ENCODE results near the gene FAM209B.
"Not testable (repeated sequence)": the region's sequence is repeated elsewhere in the genome, so short reads cannot be mapped to it uniquely, and the experiment has no call there.

Gene FAM209B

GRCh38 chr20:56532946-56533345, at the start of gene FAM209B:
Gene FAM209B, plus strand, starts transcription at chr20:56533246. Its CDS starts 96 bp downstream, at chr20:56533342.
- DNase-seq: not testable (repeated sequence)

GRCh38 chr20:56483970-56484369, 49.1 kb upstream of the FAM209B start:
- peak; percentile 20 for DNase-seq

GRCh38 chr20:56487216-56487615, 45.8 kb upstream of the FAM209B start:
- DNase-seq: no peak

- no peak for DNase-seq
Measured at GRCh38 chr20:56488566-56488965, 44.5 kb upstream of the FAM209B start.

- no peak for DNase-seq
Measured at GRCh38 chr20:56501116-56501515, 31.9 kb upstream of the FAM209B start.

- no peak for DNase-seq
Measured at GRCh38 chr20:56503916-56504315, 29.1 kb upstream of the FAM209B start.

GRCh38 chr20:56504373-56505005, 28.6 kb upstream of the FAM209B start:
- peak; percentile 10 for DNase-seq

- no peak for DNase-seq
Measured at GRCh38 chr20:56506103-56506502, 26.9 kb upstream of the FAM209B start.

GRCh38 chr20:56511926-56512325, 21.1 kb upstream of the FAM209B start:
- DNase-seq: no peak

GRCh38 chr20:56513161-56514150, 19.6 kb upstream of the FAM209B start:
- DNase-seq: no peak

GRCh38 chr20:56516631-56517030, 16.4 kb upstream of the FAM209B start:
- no peak for DNase-seq

GRCh38 chr20:56517211-56517610, 15.8 kb upstream of the FAM209B start:
- no peak for DNase-seq

GRCh38 chr20:56517641-56518040, 15.4 kb upstream of the FAM209B start:
- DNase-seq: no peak

- DNase-seq: no peak
Measured at GRCh38 chr20:56518126-56518525, 14.9 kb upstream of the FAM209B start.

- no peak for DNase-seq
Measured at GRCh38 chr20:56518721-56519398, 14.2 kb upstream of the FAM209B start.

- no peak for DNase-seq
Measured at GRCh38 chr20:56519551-56519950, 13.5 kb upstream of the FAM209B start.

GRCh38 chr20:56520180-56520579, 12.9 kb upstream of the FAM209B start:
- DNase-seq: no peak

- DNase-seq: not testable (repeated sequence)
Measured at GRCh38 chr20:56520746-56521354, 12.2 kb upstream of the FAM209B start.

GRCh38 chr20:56522311-56522710, 10.7 kb upstream of the FAM209B start:
- DNase-seq: no peak

GRCh38 chr20:56524444-56524843, 8.6 kb upstream of the FAM209B start, which contains the start of gene FAM209A:
Gene FAM209A, plus strand, starts transcription at chr20:56524744. Its CDS starts 65 bp downstream, at chr20:56524809.
- not testable (repeated sequence) for DNase-seq

- DNase-seq: no peak
Measured at GRCh38 chr20:56527521-56527920, 5.5 kb upstream of the FAM209B start.

GRCh38 chr20:56537997-56538396, 5.0 kb downstream of the FAM209B start:
- DNase-seq: no peak

GRCh38 chr20:56540415-56540814, 7.4 kb downstream of the FAM209B start:
- no peak for DNase-seq
